Measurements from ENCODE around the gene ITPR3. TPM values are rescaled to one million over a fixed set of nuclear protein-coding genes. Genes with fewer than 3 reads are reported as not detected.

Gene ITPR3
- total RNA-seq, 2 experiments from 2014 or later, result 56.6 to 83.5 TPM

- CTCF ChIA-PET (ENCODE audit: unreplicated experiment), result no interaction called here
- Histone ChIP-seq H3K79me2 (ENCODE audit: insufficient read depth, low read depth, low read length) (peaks cover 2% of the 10 kb centered on the region; the same call in 1 of the 2 replicates), H3K4me3 (ENCODE audit: low read depth, low read length, poor library complexity, severe bottlenecking) (no peak overlapping the region), H2AFZ (ENCODE audit: low read length) (no peak overlapping the region), H3K4me1 (ENCODE audit: insufficient read depth, low read length, poor library complexity, severe bottlenecking) (peaks cover 26% of the 10 kb centered on the region), H3K9me3 (ENCODE audit: low read length) (no peaks in the 10 kb centered on the region), H3K4me2 (ENCODE audit: low read length) (no peak overlapping the region), H3K36me3 (ENCODE audit: insufficient read depth, low read length) (peaks cover 63% of the 10 kb centered on the region), H4K20me1 (ENCODE audit: insufficient read depth, low read length) (0 out of 2 replicates have a peak, but pooled peaks cover 6% of the 10 kb centered on the region), H3K27ac (ENCODE audit: low read depth, low read length, poor library complexity, severe bottlenecking) (no peak overlapping the region), H3K9me2 (ENCODE audit: insufficient read depth, low read length) (no peaks in the 10 kb centered on the region)
- POLR2A ChIA-PET, result no interaction called here
- no peak for DNase-seq (ENCODE audit: low spot score)
- intact Hi-C loops (cut with micrococcal nuclease; ENCODE audit: unreplicated experiment), result no loop called here
- BruUV-seq (replicated peaks), result no TSS peak
- no peak for TF ChIP-seq EZH2phosphoT487 (IDR thresholded peaks at IDR 0.05; ENCODE audit: borderline replicate concordance, low read depth, low read length)
- TF ChIP-seq CTCF (conservative IDR thresholded peaks at IDR 0.05; ENCODE audit: low read length), result no peak
Observed at GRCh38 chr6:33704215-33705066, 83.3 kb downstream of the ITPR3 start.

GRCh38 chr6:33705268-33705885 lies 84.3 kb downstream of the ITPR3 start:
- Histone ChIP-seq H4K20me1 (ENCODE audit: insufficient read depth, low read length) (no peaks in the 10 kb centered on the region), H3K4me2 (ENCODE audit: low read length) (no peak overlapping the region), H3K4me1 (ENCODE audit: insufficient read depth, low read length, poor library complexity, severe bottlenecking) (peaks cover 26% of the 10 kb centered on the region), H3K27ac (ENCODE audit: low read depth, low read length, poor library complexity, severe bottlenecking) (no peak overlapping the region), H3K79me2 (ENCODE audit: insufficient read depth, low read depth, low read length) (peaks cover 12% of the 10 kb centered on the region; the same call in 1 of the 2 replicates), H3K9me2 (ENCODE audit: insufficient read depth, low read length) (no peaks in the 10 kb centered on the region), H3K4me3 (ENCODE audit: low read depth, low read length, poor library complexity, severe bottlenecking) (no peak overlapping the region), H3K9me3 (ENCODE audit: low read length) (no peaks in the 10 kb centered on the region), H3K36me3 (ENCODE audit: insufficient read depth, low read length) (peaks cover 63% of the 10 kb centered on the region), H2AFZ (ENCODE audit: low read length) (no peak overlapping the region)
- intact Hi-C loops (cut with micrococcal nuclease; ENCODE audit: unreplicated experiment), result no loop called here
- no TSS peak for BruUV-seq (replicated peaks)
- ChIA-PET POLR2A (no interaction called here), CTCF (ENCODE audit: unreplicated experiment) (no interaction called here)
- DNase-seq (ENCODE audit: low spot score), result no peak
- TF ChIP-seq CTCF (conservative IDR thresholded peaks at IDR 0.05; ENCODE audit: low read length) (no peak), EZH2phosphoT487 (IDR thresholded peaks at IDR 0.05; ENCODE audit: borderline replicate concordance, low read depth, low read length) (no peak)
